Measurements from ENCODE around the gene MVB12B. TPM values are rescaled to one million over a fixed set of nuclear protein-coding genes. Genes with fewer than 3 reads are reported as not detected.

The MVB12B gene
- total RNA-seq, 1 experiment from 2014 or later = 9.4 TPM

DNA sequence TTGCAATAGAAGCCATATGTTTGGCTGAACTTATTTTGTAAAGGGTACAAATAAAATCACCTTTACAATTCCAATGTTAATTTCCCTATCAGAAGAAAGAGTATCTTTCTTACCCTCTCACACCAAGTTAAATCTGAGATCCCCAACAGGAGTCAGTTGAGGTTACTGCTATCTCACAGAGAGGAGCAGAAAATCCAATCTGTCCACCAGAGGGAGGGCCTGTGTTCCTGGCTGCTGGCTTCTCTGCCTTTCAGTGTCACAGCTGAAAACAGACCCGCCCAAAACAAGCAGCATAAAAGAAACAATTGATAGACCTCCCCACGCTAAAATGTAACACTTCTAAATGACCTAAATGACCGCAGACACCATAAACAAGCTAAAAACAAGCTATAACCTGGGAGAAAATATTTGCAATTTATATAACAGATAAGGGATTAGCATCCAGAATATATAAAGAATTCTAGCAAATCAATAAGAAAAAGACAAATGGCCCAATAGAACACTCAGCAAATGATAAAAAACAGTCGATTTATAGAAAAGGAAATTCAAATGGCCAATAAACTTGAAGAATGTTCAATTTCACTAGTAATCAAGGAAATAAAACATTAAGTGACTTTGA lies 24.5 kb upstream of the MVB12B start:
- ChIA-PET CTCF (interaction anchor here (0.6 kb wide), 1 partner anchor 63 kb away, joined by 3 read pairs; no protein-coding TSS in a partner anchor), POLR2A (no interaction called here)
- in situ Hi-C loops (cut with HindIII; ENCODE audit: low pct_unique_long_range_greater_than_20kb, low sequenced_read_pairs) = no loop called here
- ATAC-seq = peak; percentile 87
- no peak overlapping the region for H3K27ac ChIP-seq (ENCODE audit: low read length)
- H3K36me3 ChIP-seq (ENCODE audit: control insufficient read depth, insufficient read depth, low read length) = no peaks in the 10 kb centered on the region
- peak; percentile 18 for DNase-seq (ENCODE audit: low read depth, low spot score)
- BruUV-seq (replicated peaks) = no TSS peak
- intact Hi-C loops (cut with micrococcal nuclease; ENCODE audit: unreplicated experiment) = loop anchor here (1.0 to 10.0 kb wide), 2 partner anchors 96 to 193 kb away; no protein-coding TSS in a partner anchor
- TF ChIP-seq, protein P1, sequence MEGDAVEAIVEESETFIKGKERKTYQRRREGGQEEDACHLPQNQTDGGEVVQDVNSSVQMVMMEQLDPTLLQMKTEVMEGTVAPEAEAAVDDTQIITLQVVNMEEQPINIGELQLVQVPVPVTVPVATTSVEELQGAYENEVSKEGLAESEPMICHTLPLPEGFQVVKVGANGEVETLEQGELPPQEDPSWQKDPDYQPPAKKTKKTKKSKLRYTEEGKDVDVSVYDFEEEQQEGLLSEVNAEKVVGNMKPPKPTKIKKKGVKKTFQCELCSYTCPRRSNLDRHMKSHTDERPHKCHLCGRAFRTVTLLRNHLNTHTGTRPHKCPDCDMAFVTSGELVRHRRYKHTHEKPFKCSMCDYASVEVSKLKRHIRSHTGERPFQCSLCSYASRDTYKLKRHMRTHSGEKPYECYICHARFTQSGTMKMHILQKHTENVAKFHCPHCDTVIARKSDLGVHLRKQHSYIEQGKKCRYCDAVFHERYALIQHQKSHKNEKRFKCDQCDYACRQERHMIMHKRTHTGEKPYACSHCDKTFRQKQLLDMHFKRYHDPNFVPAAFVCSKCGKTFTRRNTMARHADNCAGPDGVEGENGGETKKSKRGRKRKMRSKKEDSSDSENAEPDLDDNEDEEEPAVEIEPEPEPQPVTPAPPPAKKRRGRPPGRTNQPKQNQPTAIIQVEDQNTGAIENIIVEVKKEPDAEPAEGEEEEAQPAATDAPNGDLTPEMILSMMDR (IDR thresholded peaks at IDR 0.05) = peak; percentile 78
- no peak for TF ChIP-seq SIN3A (IDR thresholded peaks at IDR 0.05; ENCODE audit: borderline replicate concordance, insufficient read depth, low read depth, low read length)
- H3K4me3 ChIP-seq (ENCODE audit: low read depth in 2 of 2, low read length in 2 of 2) = no peak overlapping the region
- no peaks in the 10 kb centered on the region for H3K4me1 ChIP-seq (ENCODE audit: control insufficient read depth, insufficient read depth, low read length)
- no peaks in the 10 kb centered on the region for H3K9me3 ChIP-seq (ENCODE audit: control insufficient read depth, insufficient read depth, low read depth, low read length)
- H3K27me3 ChIP-seq (ENCODE audit: control insufficient read depth, insufficient read depth, low read length) = no peaks in the 10 kb centered on the region

DNA sequence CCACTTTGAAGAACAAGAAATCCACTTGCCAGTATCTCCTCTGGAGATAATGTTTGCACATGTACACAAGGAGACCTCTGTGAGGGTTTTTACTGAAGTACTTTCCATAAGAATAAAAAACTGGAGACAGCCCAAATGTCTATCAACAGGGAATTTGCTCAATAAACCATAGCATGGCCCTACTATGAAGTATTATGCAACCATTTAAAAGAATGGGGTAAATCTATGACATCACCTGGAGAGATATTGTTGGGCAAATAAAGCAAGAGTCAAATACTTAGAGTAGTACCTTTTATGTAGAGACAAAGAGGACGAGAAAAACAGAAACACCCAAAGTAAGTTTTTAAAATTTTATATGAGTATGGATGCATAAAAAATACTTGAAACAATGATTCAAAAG lies 23.9 kb upstream of the MVB12B start:
- Histone ChIP-seq H3K9me3 (ENCODE audit: control insufficient read depth, insufficient read depth, low read depth, low read length) (no peaks in the 10 kb centered on the region), H3K27ac (ENCODE audit: low read length) (no peak overlapping the region), H3K36me3 (ENCODE audit: control insufficient read depth, insufficient read depth, low read length) (no peaks in the 10 kb centered on the region), H3K4me3 (ENCODE audit: low read depth in 2 of 2, low read length in 2 of 2) (no peak overlapping the region), H3K27me3 (ENCODE audit: control insufficient read depth, insufficient read depth, low read length) (no peaks in the 10 kb centered on the region), H3K4me1 (ENCODE audit: control insufficient read depth, insufficient read depth, low read length) (no peaks in the 10 kb centered on the region)
- no peak for ATAC-seq
- BruUV-seq (replicated peaks) = no TSS peak
- CTCF ChIA-PET = no interaction called here
- intact Hi-C loops (cut with micrococcal nuclease; ENCODE audit: unreplicated experiment) = loop anchor here (1.0 to 10.0 kb wide), 2 partner anchors 96 to 192 kb away; no protein-coding TSS in a partner anchor
- no peak for DNase-seq (ENCODE audit: low read depth, low spot score)
- in situ Hi-C loops (cut with HindIII; ENCODE audit: low pct_unique_long_range_greater_than_20kb, low sequenced_read_pairs) = no loop called here
- TF ChIP-seq, protein P1 (IDR thresholded peaks at IDR 0.05) = no peak
- TF ChIP-seq, protein P2, sequence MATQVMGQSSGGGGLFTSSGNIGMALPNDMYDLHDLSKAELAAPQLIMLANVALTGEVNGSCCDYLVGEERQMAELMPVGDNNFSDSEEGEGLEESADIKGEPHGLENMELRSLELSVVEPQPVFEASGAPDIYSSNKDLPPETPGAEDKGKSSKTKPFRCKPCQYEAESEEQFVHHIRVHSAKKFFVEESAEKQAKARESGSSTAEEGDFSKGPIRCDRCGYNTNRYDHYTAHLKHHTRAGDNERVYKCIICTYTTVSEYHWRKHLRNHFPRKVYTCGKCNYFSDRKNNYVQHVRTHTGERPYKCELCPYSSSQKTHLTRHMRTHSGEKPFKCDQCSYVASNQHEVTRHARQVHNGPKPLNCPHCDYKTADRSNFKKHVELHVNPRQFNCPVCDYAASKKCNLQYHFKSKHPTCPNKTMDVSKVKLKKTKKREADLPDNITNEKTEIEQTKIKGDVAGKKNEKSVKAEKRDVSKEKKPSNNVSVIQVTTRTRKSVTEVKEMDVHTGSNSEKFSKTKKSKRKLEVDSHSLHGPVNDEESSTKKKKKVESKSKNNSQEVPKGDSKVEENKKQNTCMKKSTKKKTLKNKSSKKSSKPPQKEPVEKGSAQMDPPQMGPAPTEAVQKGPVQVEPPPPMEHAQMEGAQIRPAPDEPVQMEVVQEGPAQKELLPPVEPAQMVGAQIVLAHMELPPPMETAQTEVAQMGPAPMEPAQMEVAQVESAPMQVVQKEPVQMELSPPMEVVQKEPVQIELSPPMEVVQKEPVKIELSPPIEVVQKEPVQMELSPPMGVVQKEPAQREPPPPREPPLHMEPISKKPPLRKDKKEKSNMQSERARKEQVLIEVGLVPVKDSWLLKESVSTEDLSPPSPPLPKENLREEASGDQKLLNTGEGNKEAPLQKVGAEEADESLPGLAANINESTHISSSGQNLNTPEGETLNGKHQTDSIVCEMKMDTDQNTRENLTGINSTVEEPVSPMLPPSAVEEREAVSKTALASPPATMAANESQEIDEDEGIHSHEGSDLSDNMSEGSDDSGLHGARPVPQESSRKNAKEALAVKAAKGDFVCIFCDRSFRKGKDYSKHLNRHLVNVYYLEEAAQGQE (IDR thresholded peaks at IDR 0.05; ENCODE audit: insufficient read depth in 1 of 2, low read depth in 2 of 2, low read length in 1 of 2) = no peak
- TF ChIP-seq SIN3A (IDR thresholded peaks at IDR 0.05; ENCODE audit: borderline replicate concordance, insufficient read depth, low read depth, low read length) (no peak), TCF7L2 (IDR thresholded peaks at IDR 0.05; ENCODE audit: low read depth, low read length) (no peak), POLR2AphosphoS5 (IDR thresholded peaks at IDR 0.05; ENCODE audit: low read depth, low read length) (no peak)
- POLR2A ChIA-PET = no interaction called here
